OCI-LY1 (cell line): ENCODE results near the gene CAVIN4.

Experiments
- EZH2 ChIP-seq: fragments of 200-600 bp; sonication (generic), shearing (Covaris generic); IDR thresholded peaks from 2 replicates; pipeline ENCODE4 v1.8.0; 2017; ENCODE audit warnings: borderline replicate concordance, mixed run types, mild to moderate bottlenecking, antibody characterized with exemption, low read length, moderate library complexity, mixed read lengths
- TF ChIP-seq, protein P1 (sequence below): fragments of 200-600 bp; sonication (generic), shearing (Covaris generic); IDR thresholded peaks from 2 replicates; pipeline ENCODE4 v1.5.1; 2017; ENCODE audit warnings: mild to moderate bottlenecking, antibody characterized with exemption, low read length, moderate library complexity, mixed read lengths

- TF ChIP-seq, protein P1, sequence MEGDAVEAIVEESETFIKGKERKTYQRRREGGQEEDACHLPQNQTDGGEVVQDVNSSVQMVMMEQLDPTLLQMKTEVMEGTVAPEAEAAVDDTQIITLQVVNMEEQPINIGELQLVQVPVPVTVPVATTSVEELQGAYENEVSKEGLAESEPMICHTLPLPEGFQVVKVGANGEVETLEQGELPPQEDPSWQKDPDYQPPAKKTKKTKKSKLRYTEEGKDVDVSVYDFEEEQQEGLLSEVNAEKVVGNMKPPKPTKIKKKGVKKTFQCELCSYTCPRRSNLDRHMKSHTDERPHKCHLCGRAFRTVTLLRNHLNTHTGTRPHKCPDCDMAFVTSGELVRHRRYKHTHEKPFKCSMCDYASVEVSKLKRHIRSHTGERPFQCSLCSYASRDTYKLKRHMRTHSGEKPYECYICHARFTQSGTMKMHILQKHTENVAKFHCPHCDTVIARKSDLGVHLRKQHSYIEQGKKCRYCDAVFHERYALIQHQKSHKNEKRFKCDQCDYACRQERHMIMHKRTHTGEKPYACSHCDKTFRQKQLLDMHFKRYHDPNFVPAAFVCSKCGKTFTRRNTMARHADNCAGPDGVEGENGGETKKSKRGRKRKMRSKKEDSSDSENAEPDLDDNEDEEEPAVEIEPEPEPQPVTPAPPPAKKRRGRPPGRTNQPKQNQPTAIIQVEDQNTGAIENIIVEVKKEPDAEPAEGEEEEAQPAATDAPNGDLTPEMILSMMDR, result no peak
- no peak for TF ChIP-seq EZH2
These were observed 11.7 kb downstream of the CAVIN4 start for GRCh38 chr9:100589582-100589981.
